H7 (cell line): ENCODE results near the gene ASB13. TPM values are rescaled to one million over a fixed set of nuclear protein-coding genes. Genes with fewer than 3 reads are reported as not detected.

Experiments used
- DNase-seq: peaks from one replicate; pipeline ENCODE4 v3.0.0; 2012
- H3K27me3 ChIP-seq: 2 replicates; pipeline ENCODE4 v1.6.0; 2011; ENCODE audit warnings: mild to moderate bottlenecking, low read length; ENCODE audit not compliant: control insufficient read depth, insufficient read depth
- H3K36me3 ChIP-seq: replicated peaks from 2 replicates; pipeline ENCODE4 v1.5.1; 2011; ENCODE audit warnings: low read length; ENCODE audit not compliant: control insufficient read depth, insufficient read depth
- H3K4me3 ChIP-seq: 2 replicates; pipeline ENCODE4 v1.5.1; 2011; ENCODE audit warnings: low read depth, mild to moderate bottlenecking, control low read depth, low read length, moderate library complexity; ENCODE audit not compliant: insufficient read depth
- total RNA-seq: library from RNA; depleted of rRNA; stranded (reverse); fragments of >200 nt; shearing (Covaris generic); gene quantifications from 2 replicates; pipeline ENCODE4 v1.2.3, GENCODE V29; 2014; rRNA removed

ASB13 gene
- total RNA-seq, 1 experiment from 2014 or later, result 22.3 TPM

- Histone ChIP-seq H3K4me3 (no peak overlapping the region), H3K27me3 (peaks cover 1% of the 10 kb centered on the region; the same call in 1 of the 2 replicates), H3K36me3 (no peaks in the 10 kb centered on the region)
- peak; percentile 73 for DNase-seq
Measured at GRCh38 chr10:5590816-5591215, 75.6 kb downstream of the ASB13 start.

DNA sequence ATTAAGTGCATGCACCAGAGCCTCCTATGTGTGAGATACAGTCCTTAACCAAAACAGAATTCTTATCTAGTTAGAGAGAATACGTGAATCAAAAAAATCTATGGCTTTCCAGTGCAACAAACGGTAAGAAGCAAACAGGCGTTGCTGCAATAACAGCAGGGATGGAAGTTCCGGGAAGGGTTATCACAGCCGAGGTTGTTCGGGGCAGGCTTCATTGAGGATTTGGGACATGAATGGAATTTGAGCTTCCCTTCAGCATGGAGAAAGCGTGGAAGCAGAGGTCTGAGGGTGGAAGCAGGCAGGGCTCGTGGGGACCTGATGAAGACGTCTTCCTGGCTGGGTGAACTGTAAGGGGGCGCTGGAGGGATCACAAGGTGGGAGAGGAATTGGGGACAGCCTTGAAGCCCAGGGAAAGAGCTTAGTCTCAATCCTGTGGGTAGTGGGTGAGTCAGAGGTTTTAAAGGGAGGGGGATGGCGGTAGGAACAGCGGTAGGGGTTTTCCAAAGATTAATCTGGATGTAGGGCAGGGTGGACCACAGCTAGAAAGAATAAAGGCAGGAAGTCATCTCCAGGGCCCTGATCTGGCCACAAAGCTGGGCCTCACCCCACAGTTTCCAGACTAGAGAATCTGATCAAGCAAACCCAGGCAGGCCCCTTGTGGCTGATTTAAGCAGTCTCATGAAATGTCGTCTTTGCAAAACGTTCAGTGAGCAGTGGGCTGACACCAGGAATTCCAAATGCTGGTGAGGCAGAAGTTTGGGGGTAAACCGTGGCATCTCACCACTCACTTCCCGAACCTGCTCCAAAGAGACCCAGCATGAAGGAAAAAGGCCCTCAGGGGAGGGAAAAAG lies 76.5 kb downstream of the ASB13 start:
- DNase-seq, result peak; percentile 68
- Histone ChIP-seq H3K36me3 (no peaks in the 10 kb centered on the region), H3K27me3 (no peaks in the 10 kb centered on the region), H3K4me3 (no peak overlapping the region)

GRCh38 chr10:5589011-5589660 lies 77.3 kb downstream of the ASB13 start:
- Histone ChIP-seq H3K27me3 (no peaks in the 10 kb centered on the region), H3K4me3 (no peak overlapping the region), H3K36me3 (no peaks in the 10 kb centered on the region)
- no peak for DNase-seq

Other genes starting within 250 kb of the ASB13 start
- not detected in 2 replicates for gene CALML5, start 167.0 kb downstream of the ASB13 start, total RNA-seq
- gene CALML3, start 141.6 kb downstream of the ASB13 start, total RNA-seq, result not detected in 2 replicates
- gene TASOR2, start 18.2 kb upstream of the ASB13 start, total RNA-seq, result 44.5 and 56.8 TPM in 2 replicates
- 465 and 590 TPM in 2 replicates for gene GDI2, start 146.8 kb upstream of the ASB13 start, total RNA-seq
- gene ANKRD16, start 223.3 kb upstream of the ASB13 start, total RNA-seq, result 11.1 and 13.2 TPM in 2 replicates
- 72.1 and 78.0 TPM in 2 replicates for gene FBH1, start 223.6 kb upstream of the ASB13 start, total RNA-seq